ENCODE measurements around the gene EDN2.

EDN2 gene

DNA sequence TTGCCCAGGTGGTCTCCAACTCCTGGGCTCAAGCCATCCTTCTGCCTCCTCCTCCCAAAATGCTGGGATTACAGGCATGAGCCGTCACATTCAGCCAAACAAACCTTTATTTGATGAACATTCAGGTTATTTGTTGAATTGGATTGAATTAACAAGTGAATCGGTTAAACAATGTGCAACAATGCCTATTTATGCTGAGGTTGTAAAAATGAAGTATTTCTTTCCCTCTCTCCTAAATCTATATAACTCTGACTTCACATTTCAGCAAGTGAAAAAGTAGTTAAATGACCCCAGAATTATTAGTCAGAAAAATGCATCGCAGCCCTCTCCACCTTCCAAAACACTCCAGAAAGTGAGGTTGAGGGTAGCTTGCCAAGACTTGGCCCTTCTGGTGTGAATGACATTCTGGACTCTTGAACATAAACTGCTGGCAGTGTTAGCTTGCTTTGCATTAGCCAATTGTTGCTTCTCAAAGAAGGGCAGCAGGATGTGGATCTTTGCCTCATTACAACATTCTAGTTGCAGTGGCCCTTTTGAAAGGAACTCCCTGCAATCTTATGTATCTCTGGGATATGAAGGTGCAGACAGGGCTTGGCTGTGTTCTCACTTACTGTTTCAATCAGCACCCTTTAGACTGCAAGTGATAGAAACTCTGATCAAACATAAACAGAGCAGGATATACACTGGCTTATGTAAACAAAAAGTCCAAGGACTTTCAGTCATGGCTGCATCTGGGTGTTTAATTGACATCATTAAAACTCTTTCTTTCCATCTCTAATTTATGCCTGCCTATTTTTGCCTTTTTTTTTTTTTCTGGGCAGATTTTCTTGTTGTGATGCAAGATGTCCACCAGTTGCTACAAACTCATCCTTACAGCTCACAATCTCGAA lies 22.4 kb downstream of the EDN2 start:
- FAIRE-seq = no peak

DNA sequence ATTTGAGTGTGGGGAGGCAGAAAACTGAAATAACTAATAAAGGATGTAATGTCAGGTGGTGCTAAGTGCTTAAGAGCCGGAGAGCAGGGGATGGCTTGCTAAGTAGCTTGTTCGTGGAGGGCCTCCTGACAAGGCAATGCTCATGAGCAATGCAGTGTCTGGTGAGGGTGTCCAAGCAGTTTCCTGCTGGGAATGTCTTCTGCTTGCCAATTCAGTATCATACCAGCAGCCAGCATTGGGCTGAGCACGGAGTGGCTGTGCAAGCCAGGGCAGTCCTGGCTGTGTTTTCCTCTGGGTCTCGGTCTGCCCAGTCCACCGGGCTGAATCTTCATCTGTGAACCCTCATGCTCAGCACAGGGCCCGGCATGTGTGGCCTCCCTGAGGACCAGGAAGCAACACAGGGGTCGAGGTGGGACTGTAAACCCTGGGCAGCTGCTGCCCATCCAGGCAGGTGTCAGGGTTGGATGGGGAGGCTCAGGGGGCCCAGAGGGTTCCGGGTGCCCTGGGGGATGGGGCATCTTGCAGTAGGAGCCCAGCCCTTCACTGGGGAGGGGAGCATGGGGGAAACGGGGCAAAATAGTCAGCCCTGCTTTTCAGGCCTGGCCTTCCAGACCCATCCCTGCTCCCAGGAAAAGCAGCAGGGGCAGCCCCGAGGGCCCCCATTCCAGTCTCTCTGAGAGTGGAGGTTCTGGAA lies 27.5 kb downstream of the EDN2 start:
- FAIRE-seq = no peak

DNA sequence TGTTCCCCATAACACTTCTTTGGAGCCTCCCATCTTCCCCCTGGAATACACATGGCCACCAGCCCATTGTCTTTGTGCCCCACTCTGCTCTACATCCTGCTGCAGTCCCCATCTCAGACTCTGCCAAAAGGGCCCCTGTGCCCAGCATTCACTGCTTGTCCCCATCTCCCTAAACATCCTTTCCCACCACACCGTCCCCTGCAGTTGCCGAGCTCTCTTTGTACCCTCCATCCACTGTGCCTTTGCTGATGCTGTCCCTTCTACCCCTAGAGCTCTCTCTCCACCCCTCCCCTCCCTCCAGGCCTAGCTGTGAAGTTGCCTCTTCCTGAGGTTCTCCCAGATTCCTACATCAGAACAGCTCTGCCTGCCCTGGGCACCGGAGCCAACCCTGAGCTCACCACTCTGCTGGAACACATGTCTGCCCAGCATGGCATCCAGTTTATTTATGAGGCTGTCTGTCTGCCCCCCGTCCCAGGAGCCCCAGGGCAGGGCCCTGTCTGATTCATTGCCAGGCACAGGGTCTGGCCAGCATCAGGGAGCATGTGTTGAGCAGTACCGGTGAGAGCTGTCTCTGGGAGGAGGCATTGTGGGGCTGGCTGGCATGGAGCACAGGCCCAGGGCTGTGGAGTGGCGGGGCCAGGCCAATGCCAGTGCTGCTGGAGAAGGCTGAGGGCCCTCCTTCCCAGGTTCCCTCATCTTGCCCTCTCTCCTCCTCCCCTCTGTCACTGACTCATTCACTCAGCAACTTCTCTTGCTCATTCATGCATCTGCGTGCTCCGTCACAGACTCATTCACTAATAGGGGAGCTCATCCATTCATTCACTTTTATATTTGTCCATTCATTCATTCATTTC lies 28.8 kb downstream of the EDN2 start:
- no peak for FAIRE-seq

DNA sequence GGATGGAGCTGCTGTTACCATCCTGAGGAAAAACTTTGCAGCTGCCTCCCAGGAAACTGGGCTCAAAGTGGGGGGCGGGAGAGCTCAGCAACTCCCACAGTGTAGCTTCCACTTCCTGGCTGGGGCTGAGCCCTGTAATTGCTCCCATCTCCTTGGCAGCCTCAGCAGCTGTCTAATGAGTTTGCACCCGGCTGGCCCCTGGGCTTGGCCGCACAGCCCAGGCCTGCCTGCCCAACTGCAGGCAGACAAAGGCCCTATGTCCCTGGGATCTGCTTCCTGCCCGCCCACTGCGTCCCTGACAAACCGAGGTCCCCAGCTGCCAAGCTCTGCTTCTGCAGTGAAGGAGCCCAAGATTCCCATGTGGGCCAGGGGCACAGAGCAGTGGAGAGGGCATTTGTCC lies 30.1 kb downstream of the EDN2 start:
- FAIRE-seq = no peak

DNA sequence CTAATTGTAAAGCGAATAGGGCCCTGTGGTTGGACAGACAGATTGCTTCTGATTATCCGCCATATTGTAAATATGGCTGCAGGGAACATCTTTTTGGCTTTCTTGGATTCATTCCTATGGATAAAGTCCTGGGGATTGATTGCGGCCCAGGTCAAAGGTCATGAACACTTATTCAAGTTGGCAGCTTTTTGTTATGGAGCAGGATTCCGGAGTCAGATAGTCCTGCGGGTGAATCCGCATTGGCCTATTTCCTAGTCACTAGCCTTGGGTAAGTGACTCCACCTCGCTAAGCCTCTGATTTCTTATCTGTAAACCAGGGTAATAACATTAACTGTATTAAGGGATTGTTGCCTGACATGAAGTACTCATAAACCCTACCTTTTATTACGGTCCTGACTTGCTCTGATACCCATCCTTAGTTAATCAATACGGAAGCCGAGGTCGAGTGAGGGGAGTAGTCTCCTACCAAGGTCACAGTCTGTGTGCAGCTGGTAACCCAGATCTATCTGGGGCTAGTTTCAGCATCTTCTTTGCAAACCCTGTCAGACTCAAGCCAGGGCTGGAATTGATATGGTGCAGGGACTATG lies 31.7 kb downstream of the EDN2 start:
- FAIRE-seq = no peak

DNA sequence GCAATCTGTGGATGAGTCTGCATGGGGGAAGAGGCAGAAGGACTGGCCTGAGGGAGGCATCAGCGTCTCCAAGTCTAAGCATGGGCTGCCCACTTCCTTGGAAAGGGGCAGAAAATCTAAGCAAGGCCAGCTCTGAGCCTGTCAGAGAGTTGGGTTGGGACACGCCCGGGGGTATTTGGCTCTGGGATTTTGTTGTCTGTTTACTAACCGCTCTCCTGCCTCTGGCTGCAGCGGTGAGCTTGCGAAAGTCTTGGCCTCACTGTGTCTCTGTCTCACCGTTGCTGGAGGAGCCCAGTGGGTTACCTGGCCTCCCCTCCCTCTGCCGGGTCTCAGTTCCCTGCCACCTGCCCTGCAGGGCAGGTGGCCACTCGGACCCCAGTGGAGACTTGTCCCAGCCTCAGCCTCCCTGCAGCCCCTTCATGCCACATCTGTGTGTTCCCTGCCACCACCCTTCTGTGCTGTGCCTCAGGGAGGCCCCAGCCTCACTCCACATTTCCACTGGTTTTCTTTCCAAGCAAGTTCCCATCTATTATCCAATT lies 33.7 kb downstream of the EDN2 start:
- FAIRE-seq = no peak

DNA sequence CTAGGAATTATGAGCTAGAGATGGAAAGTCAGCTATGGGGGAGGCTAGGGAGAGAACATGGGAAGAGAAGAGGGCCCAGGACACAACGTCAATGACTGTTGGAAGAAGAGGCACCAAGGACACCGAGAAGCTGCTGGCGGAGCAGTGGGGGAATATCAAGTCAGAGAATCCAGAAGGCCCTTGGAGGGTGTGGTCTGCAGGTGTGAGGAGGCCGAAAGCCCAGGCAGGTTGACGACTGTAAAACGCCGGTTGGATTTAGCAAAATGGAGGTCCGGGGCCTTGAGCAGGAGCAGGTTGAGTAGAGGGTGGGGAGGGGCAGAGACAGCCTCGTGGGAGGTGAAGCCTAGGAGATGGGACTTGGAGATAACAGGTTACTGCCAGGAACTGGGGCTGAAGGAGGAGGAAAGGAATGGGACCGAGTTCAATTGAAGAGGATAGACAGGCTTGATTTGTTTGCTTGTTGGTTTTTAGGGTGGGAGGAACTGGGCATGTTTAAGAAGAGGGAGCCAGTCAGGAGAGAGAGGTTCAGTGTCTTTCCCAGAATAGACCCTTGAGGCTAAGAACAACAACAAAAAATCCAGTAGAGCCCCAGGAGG lies 35.1 kb downstream of the EDN2 start:
- FAIRE-seq = no peak

DNA sequence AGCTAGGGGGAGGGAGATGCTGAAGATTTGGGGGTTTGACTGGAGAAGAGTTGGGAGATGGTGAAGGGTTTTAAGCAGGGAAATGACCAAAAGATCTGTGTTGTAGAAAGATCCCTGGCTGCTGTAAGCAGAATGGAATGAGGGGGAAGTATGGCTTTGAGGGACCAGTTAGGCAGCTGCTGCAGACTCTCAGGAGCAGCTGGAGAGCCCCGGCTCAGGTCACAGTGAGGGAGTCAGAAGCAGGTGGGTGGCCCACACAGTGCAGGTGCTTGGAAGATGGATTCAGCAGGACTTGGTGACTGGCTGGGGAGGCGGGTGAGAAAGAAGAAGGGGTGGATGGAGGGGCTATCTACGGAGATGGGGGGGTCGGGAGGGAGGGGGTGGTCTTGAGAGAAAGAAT lies 35.7 kb downstream of the EDN2 start:
- no peak for FAIRE-seq

DNA sequence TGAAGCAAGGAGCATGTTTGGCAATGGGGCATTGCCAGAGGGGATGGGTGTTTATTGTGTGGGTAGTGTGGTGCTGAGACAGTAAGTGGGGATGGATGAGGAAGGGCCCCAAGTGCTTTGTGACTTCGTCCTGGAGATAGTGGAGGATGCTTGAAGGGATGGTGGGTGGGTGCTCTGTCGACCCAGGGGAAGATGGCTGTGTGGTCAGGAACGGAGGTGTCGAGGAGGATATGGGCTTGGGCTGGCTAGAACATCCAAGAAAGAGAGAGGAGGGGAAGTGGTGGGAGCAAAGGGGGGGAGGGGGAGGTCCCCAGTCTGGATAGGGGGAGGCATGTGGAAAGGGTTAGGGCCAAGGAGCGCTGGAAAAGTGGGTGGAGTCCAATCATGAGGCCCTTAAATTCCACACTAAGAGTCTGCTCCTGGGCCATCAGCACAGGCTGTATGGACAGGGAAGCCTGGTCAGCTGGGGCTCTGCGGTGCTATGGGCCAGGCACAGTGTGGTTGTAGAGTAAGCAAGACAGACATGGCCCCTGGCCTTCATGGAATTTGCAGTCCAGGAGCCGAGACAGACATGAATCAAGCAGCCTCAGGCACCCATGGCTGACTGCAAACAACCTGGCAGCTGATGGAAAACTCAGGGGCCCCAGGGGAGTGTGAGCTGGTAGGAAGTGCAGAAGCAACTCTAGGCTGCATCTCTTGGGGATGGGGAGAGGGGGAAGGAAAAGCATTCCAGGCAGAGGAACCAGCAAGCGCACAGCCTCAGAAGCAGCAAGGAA lies 36.3 kb downstream of the EDN2 start:
- no peak for FAIRE-seq

DNA sequence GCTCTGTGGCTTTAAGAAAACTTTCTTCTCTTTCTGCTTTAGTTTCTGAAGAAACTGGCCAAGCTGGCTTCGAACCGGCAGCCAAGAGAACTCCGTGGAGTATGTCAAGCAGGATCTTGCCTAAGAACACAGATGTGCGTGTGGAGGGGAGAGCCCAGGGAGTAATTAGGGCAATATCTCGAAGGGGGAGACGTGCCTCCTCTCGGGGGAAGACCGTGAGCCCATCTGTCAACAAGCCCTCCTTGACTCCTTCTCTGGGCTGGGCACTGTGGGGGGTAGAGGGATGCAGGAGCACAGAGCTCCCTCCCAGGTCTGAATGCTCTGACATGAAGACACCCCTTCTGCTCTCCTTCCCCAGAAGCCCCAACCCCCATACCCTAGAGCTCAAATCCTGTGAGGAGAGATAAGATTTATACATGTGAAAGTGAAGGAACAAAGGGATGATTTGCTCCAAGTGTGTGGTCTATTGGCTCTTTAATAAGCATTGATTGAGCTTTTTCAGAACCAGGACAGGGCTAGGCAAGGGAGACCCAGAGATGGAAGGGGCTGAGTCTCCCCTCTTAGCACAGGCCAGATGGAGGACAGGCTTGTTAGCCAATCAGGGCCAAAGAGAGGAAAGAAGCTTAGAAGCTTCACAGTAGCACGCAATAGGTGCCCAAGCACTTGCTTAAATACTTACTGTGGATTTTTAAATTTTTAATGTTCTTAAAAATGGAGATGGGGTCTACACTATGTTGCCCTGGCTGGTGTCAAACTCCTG lies 37.5 kb downstream of the EDN2 start:
- no peak for FAIRE-seq

DNA sequence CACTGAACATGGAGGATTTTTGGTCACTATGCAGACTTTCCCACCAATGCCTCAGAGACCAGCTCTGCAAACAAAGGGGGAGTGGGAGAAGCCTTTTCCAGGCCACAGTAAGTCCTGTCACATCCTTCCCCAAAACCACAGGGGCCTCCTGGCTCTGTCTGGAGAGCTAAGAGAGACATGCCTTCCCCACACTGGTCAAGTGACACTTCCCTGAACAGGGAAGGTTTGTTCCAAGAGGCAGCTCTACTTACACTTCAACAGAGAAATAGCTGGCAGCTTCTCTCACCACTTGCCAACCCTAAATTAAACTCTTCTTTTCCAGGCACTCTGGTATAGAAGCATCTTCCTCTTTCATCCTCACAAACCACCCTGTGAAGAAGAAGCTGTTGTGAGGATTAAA lies 39.7 kb downstream of the EDN2 start:
- FAIRE-seq = no peak

DNA sequence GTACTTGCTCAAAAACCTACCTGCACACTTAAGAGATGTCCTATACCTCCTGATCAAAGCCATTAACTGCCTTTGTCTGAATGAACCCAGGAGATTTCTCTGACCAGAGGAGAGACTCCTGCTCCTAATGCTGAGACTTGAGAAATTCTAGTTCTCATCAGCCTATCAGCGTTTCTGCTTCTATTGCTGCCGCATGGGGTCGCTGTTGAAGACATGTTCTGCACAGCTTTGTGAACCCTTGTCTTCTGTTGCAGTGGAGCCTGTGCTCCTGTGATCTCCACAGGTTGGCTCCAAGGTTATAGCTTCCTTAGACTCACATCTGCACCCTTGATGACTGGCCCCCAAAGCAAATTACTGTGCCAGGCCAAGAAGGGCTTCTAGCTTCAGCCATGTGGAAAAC lies 40.2 kb downstream of the EDN2 start:
- no peak for FAIRE-seq

DNA sequence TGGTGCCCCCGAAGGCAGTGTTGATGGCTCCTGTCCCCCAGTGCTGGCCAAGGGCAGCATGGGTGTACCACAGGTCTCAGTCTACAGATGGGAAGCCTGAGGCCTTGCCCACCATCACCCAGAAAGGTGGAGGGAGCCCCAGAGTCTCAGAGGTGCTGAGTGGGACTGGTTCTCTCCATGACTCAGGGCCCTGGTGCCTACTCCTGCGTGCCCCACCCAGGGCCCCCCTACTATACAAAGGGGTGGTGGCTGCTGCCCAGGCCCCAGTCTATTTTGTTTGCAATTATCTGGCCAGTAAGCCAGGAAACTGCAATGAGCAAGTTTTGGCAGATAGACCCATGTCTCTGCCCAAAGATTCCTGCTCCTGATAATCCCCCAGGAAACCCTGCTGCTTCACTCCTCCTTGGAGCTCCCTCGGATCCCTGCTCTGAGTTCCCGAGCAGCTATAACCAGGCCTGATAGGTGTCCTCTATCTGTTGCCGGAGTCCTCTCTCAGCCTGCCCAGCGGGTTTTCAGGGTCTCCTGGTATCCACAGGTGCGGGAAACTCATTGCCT lies 41.7 kb downstream of the EDN2 start:
- FAIRE-seq = no peak

DNA sequence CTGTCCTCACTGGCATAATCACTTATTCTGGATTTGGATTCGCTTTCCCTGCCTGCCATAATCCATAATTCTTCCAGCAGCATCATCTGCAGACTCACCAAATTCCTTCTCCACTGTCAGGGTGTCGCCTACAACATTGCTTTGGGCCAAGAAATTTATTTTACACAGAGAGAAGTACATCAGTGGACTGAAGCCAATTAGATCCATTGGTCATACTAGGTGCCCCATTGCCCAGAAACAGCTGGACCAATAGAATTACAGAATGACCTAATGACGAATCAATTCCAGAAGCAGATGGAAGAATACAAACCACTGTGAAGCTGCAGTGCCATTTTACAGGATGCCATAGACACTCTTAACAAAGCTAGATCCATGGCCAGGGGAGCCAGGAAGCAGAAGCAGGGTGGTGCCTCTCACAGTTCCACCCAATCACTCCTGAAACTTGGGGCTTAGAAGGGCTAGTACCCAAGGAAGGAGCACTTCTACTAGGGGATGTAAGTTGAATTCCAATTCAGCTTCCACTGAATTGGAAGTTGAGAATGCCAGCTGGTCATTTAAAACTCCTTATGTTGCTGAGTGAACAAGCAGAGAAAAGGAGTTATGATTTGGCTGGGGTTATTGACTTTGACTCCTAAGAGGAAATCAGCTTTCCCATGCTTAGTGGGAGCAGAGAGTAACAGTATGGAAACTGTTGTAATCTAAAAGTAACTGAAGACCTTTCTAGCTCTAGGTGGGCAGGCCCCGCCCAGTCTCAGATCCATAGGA lies 44.0 kb downstream of the EDN2 start:
- FAIRE-seq = no peak

DNA sequence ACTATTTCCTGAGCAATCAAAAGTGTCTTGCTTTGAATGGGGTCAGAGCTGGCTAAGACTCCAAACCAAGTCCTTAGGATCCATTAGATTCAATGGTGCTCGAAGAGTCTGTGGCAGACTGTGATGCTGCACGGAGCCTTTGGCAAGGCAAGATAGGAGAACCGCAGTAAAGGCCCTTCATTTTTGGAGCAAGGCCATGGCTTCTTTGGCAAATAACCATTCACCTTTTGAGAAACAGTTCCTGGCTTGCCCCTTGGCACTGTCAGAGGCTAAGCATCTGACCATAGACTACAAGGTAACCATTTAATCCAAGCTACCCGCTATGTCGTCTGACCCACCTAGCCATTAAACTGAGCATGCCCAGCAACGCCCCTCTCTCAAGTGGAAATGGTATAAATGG lies 45.2 kb downstream of the EDN2 start:
- FAIRE-seq = no peak

DNA sequence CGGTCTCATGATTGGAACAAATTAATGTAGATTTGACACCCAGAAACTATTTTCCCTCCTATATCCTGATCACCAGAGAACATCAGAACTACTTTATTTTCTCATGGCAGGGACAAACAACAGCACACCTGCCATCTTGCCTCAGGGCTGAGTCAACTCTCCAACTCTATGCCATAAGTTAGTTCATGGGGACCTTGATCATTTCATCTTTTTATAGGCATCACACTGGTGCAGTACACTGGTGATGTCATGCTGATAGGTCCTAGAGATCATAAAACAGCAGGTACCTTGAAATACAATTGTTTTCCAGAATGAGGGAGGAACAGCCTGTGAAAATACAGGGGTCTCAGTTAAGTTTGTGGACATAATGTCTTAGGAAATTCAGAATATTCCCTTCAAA lies 45.8 kb downstream of the EDN2 start:
- no peak for FAIRE-seq

DNA sequence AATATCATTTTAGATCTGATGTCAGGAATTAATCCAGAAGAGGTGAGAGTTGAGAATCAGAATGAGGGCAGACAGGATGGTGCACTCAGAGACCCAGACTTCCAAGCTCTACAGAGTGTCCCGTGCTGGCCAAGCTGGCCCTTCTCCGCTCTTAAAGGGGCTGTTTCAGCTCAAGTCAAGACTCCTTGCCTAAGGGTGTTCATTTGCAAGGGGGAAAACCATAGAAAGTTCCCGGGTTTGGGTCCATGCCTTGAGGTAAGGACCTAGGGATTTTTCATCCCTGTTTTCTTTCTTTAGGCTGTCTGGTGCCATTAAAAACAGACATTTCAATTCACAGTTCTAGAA lies 47.5 kb downstream of the EDN2 start:
- FAIRE-seq = no peak

DNA sequence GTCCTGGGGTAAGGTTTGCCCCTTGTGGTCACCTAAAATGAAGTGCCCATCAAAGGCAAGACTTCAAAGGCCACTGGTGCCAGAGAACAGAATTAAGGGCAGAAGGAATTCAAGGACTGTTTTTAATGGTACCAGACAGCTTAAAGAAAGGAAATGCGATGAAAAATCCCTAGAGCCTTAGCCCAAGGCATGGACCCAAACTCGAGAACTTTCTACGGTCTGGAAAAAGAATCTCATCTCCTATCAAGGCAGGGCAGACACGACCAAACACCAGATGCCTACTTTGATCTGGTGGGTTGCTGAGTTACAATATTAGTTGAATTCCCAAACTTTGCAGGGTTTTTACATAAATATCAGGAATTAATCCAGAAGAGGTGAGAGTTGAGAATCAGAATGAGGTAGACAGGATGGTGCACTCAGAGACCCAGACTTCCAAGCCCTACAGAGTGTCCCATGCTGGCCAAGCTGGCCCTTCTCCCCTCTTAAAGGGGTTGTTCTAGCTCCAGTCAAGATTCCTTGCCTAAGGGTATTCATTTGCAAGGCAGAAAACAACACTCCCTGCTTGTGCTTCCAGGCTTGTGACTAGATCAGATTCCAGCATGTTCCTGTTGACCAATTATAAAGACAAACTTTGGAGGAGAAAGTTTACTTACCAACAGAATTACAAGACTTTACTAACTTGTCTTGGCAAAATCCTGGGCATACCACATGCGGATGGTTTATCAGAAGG lies 48.0 kb downstream of the EDN2 start:
- FAIRE-seq = no peak

DNA sequence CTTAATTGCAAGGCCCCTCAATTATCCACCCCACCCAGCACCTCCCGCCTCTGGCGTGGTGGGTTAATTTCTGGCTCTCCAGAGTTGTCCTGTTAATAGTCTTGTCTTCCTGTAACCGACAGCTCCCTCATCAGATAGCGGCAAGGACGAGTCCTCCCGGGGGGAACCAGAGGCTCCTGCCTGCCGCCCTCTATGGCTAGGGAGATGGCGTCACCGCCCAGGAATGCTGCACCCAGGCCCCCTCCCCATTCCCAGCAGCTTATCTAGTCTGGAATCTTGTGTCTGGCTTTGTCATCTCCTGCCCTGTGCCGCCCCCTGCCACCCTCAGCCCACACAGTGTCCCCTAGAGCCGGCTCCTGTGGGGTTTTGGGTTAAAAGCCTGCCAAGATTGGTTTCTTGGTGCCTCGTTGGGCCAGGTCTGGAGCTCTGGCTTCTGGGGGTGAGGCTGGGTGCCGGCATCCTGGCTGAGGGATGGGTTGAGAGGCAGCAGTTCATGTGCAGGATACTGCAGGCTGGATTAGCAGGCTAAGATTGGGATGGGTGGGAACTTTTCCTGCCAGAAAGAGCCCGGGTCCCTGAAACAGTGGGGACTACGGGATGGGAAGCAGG lies 48.8 kb downstream of the EDN2 start:
- no peak for FAIRE-seq

Data from islet of Langerhans (tissue), 1 donor.